WTC11 (cell line): Measurements from ENCODE around the gene ZFHX3.

Experiments used
- ATF2 ChIP-seq: sonication (generic); formaldehyde crosslinking; IDR thresholded peaks from 2 replicates; pipeline ENCODE4 v1.8.1; 2022; ENCODE audit warnings: low read depth, missing genetic modification reagents, borderline replicate concordance
- ETV6 ChIP-seq: sonication (generic); formaldehyde crosslinking; IDR thresholded peaks from 2 replicates; pipeline ENCODE4 v1.8.1; 2022; ENCODE audit warnings: mild to moderate bottlenecking, missing genetic modification reagents
- KAT7 ChIP-seq: sonication (generic); formaldehyde crosslinking; IDR thresholded peaks from 2 replicates; pipeline ENCODE4 v1.8.1; 2023; ENCODE audit warnings: missing genetic modification reagents, mild to moderate bottlenecking, borderline replicate concordance
- TF ChIP-seq, protein P1 (sequence below): fragments of 200-600 bp; IDR thresholded peaks from 2 replicates; pipeline ENCODE4 v1.8.0; 2022; ENCODE audit warnings: antibody characterized with exemption
- TF ChIP-seq, protein P2 (sequence below): sonication (generic); formaldehyde crosslinking; IDR thresholded peaks from 2 replicates; pipeline ENCODE4 v1.8.1; 2023; ENCODE audit warnings: mild to moderate bottlenecking, missing genetic modification reagents, borderline replicate concordance

DNA sequence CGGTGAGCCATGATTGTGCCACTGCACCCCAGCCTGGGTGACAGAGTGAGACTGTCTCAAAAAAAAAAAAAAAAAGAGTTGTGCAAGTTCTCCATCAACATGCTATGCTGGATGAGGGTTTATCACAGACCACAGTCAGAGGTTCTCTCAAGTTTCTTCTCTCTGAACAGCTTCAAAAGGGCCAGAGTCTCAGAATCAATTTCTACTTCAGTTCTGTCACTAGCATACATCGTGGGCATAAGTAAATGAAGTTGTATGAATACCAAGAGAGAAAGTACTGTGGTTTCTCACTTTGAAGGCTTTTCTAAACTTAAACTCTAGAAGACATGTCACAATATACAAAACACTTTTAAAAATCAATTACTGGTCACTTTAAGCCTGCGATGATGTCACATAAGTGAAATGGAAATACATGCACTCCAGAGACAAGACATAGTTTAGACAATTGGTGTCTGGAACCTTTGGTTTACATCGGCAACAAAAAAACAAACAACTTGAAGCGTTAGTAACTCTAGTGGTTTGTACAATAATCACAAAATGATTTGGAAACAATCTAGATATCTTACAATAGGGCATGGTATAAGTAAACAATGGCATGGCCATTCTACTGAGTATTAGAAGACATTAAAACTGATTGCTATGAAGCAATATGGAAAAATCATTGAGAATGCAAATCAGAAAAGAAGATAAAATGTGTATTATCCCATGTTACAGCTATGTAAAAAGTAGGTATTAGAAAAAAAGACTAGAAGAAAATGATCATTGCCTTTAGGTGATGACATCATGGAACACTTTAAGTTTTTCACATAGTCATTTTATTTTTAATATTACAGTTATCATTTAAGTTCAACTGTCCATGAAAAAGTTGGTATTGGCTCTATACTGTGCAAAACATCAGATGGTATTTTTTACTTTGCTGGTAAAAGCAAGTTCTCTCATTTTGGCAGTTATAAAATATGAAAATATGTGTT lies 232.3 kb downstream of the ZFHX3 start:
- no peak for TF ChIP-seq ETV6 (CRISPR knock-in tag)
- TF ChIP-seq, protein P1, sequence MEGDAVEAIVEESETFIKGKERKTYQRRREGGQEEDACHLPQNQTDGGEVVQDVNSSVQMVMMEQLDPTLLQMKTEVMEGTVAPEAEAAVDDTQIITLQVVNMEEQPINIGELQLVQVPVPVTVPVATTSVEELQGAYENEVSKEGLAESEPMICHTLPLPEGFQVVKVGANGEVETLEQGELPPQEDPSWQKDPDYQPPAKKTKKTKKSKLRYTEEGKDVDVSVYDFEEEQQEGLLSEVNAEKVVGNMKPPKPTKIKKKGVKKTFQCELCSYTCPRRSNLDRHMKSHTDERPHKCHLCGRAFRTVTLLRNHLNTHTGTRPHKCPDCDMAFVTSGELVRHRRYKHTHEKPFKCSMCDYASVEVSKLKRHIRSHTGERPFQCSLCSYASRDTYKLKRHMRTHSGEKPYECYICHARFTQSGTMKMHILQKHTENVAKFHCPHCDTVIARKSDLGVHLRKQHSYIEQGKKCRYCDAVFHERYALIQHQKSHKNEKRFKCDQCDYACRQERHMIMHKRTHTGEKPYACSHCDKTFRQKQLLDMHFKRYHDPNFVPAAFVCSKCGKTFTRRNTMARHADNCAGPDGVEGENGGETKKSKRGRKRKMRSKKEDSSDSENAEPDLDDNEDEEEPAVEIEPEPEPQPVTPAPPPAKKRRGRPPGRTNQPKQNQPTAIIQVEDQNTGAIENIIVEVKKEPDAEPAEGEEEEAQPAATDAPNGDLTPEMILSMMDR, result no peak
- TF ChIP-seq ATF2 (CRISPR knock-in tag), result no peak
- no peak for TF ChIP-seq KAT7 (CRISPR knock-in tag)
- TF ChIP-seq, protein P2, sequence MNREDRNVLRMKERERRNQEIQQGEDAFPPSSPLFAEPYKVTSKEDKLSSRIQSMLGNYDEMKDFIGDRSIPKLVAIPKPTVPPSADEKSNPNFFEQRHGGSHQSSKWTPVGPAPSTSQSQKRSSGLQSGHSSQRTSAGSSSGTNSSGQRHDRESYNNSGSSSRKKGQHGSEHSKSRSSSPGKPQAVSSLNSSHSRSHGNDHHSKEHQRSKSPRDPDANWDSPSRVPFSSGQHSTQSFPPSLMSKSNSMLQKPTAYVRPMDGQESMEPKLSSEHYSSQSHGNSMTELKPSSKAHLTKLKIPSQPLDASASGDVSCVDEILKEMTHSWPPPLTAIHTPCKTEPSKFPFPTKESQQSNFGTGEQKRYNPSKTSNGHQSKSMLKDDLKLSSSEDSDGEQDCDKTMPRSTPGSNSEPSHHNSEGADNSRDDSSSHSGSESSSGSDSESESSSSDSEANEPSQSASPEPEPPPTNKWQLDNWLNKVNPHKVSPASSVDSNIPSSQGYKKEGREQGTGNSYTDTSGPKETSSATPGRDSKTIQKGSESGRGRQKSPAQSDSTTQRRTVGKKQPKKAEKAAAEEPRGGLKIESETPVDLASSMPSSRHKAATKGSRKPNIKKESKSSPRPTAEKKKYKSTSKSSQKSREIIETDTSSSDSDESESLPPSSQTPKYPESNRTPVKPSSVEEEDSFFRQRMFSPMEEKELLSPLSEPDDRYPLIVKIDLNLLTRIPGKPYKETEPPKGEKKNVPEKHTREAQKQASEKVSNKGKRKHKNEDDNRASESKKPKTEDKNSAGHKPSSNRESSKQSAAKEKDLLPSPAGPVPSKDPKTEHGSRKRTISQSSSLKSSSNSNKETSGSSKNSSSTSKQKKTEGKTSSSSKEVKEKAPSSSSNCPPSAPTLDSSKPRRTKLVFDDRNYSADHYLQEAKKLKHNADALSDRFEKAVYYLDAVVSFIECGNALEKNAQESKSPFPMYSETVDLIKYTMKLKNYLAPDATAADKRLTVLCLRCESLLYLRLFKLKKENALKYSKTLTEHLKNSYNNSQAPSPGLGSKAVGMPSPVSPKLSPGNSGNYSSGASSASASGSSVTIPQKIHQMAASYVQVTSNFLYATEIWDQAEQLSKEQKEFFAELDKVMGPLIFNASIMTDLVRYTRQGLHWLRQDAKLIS, result no peak
